ENCODE data around the gene CCN2. TPM values are rescaled to one million over a fixed set of nuclear protein-coding genes. Genes with fewer than 3 reads are reported as not detected.

CCN2 gene
- polyA plus RNA-seq, 3 donors = 32.5 to 184 (median 38.7) TPM

Other genes starting within 250 kb of the CCN2 start
- not detected for gene OR2A4, start 250.0 kb downstream of the CCN2 start, polyA plus RNA-seq
- gene CTAGE9, start 240.4 kb downstream of the CCN2 start, polyA plus RNA-seq = under 1 TPM in 1 of 3 donors, not detected in 2; 0.02 TPM
- 1 to 10 TPM; 2.9 to 7.7 (median 4.7) TPM for gene ENPP1, start 143.4 kb downstream of the CCN2 start, polyA plus RNA-seq

All from adipose tissue (tissue), 3 donors.